Right lobe of liver (tissue), 4 donors: ENCODE measurements around the gene CHN2.

Experiments
- CTCF ChIP-seq, 4 donors: fragments of 200-600 bp in 3 of 4; fragments of 450-650 bp in 1 of 4; IDR thresholded peaks; one replicate each; pipeline versions ENCODE4 v1.5.1 to v1.8.0; 2016 to 2022; ENCODE audit warnings: antibody characterized with exemption in 4 of 4, mild to moderate bottlenecking in 2 of 4
- POLR2A ChIP-seq: fragments of 450-650 bp; IDR thresholded peaks from one replicate; pipeline ENCODE4 v1.6.1; 2017; ENCODE audit warnings: antibody characterized with exemption, mild to moderate bottlenecking
- donor health status: DM: no; HTN: no; CAD: no.
- donor health status: DM: no; HTN: no; CAD: no.
- donor health status: DM: no; HTN: yes; CAD: no.

- no peak for TF ChIP-seq CTCF (IDR thresholded peaks at IDR 0.05)
- no peak for TF ChIP-seq POLR2A
Measured at GRCh38 chr7:29292886-29293658, 98.5 kb downstream of the CHN2 start.
